GM23338 (cell line): ENCODE data around the gene FES. TPM values are rescaled to one million over a fixed set of nuclear protein-coding genes. Genes with fewer than 3 reads are reported as not detected.

Experiments used
- ATAC-seq: fragments of 200-7000 bp; cut with Tn5 transposase; 3 replicates; pipeline ENCODE4 v1.9.1; 2020
- DNase-seq: peaks from one replicate; pipeline ENCODE4 v3.0.0-alpha.2; 2015; ENCODE audit warnings: low spot score
- H2AFZ ChIP-seq: fragments of 200-600 bp; sonication (generic); 2 replicates; pipeline ENCODE4 v1.8.0; 2016; ENCODE audit warnings: antibody characterized with exemption, mild to moderate bottlenecking, moderate library complexity
- H3F3A ChIP-seq: fragments of 200-600 bp; sonication (generic); replicated peaks from 2 replicates; pipeline ENCODE4 v1.8.0; 2017; ENCODE audit warnings: antibody characterized with exemption, mixed run types, low read depth
- H3K27ac ChIP-seq: fragments of 200-600 bp; sonication (generic); 2 replicates; pipeline ENCODE4 v1.6.1; 2016; ENCODE audit warnings: low read depth
- H3K27me3 ChIP-seq: fragments of 200-600 bp; sonication (generic); 2 replicates; pipeline ENCODE4 v1.8.0; 2016; ENCODE audit warnings: mild to moderate bottlenecking, mixed run types, moderate library complexity; ENCODE audit not compliant: insufficient read depth
- H3K36me3 ChIP-seq: fragments of 200-600 bp; sonication (generic); 2 replicates; pipeline ENCODE4 v1.8.0; 2016; ENCODE audit warnings: mild to moderate bottlenecking; ENCODE audit not compliant: insufficient read depth
- H3K4me1 ChIP-seq: fragments of 200-600 bp; sonication (generic); 2 replicates; pipeline ENCODE4 v1.8.0; 2016; ENCODE audit warnings: mild to moderate bottlenecking, moderate library complexity; ENCODE audit not compliant: insufficient read depth
- H3K4me2 ChIP-seq: fragments of 200-600 bp; sonication (generic); 2 replicates; pipeline ENCODE4 v1.7.1; 2017; ENCODE audit warnings: mixed run types
- H3K4me3 ChIP-seq: fragments of 200-600 bp; sonication (generic); 2 replicates; pipeline ENCODE4 v1.6.1; 2016; ENCODE audit warnings: mixed run types
- H3K79me2 ChIP-seq: fragments of 200-600 bp; sonication (generic); replicated peaks from 2 replicates; pipeline ENCODE4 v1.8.0; 2017; ENCODE audit warnings: mild to moderate bottlenecking; ENCODE audit not compliant: insufficient read depth
- H3K9me2 ChIP-seq: fragments of 200-600 bp; sonication (generic); 2 replicates; pipeline ENCODE4 v1.8.0; 2017; ENCODE audit not compliant: insufficient read depth
- H4K20me1 ChIP-seq: fragments of 200-600 bp; sonication (generic); replicated peaks from 2 replicates; pipeline ENCODE4 v1.8.0; 2017; ENCODE audit warnings: mild to moderate bottlenecking; ENCODE audit not compliant: insufficient read depth
- H3K27ac Mint-ChIP-seq: 2 replicates; pipeline ENCODE4 v1.8.0; 2020; ENCODE audit warnings: inconsistent platforms, mild to moderate bottlenecking, moderate library complexity, mixed read lengths
- H3K27me3 Mint-ChIP-seq: 3 replicates; pipeline ENCODE4 v1.8.0; 2022; ENCODE audit warnings: low read depth, mild to moderate bottlenecking, moderate library complexity, mixed read lengths, inconsistent platforms; ENCODE audit not compliant: insufficient read depth, poor library complexity
- H3K36me3 Mint-ChIP-seq: 3 replicates; pipeline ENCODE4 v1.8.0; 2021; ENCODE audit warnings: low read depth, mild to moderate bottlenecking, inconsistent platforms, moderate library complexity, mixed read lengths
- H3K4me1 Mint-ChIP-seq: 3 replicates; pipeline ENCODE4 v1.8.0; 2020; ENCODE audit warnings: mild to moderate bottlenecking, inconsistent platforms, mixed read lengths
- H3K4me3 Mint-ChIP-seq: 3 replicates; pipeline ENCODE4 v1.8.0; 2021; ENCODE audit warnings: moderate library complexity, mild to moderate bottlenecking, inconsistent platforms, mixed read lengths
- H3K9me3 Mint-ChIP-seq: 3 replicates; pipeline ENCODE4 v1.8.0; 2020; ENCODE audit warnings: moderate library complexity, mild to moderate bottlenecking, inconsistent platforms, mixed read lengths
- CREB1 ChIP-seq: fragments of 250-450 bp; sonication (Bioruptor Pico); IDR thresholded peaks from 2 replicates; pipeline ENCODE4 v1.5.0; 2020; ENCODE audit warnings: low read depth, mild to moderate bottlenecking, moderate library complexity
- CTCF ChIP-seq, 2 experiments: fragments of 200-600 bp in 1 of 2; sonication (generic) in 1 of 2; conservative IDR thresholded peaks; 2 replicates each; pipeline versions ENCODE4 v1.5.1 to v1.6.1; 2016 to 2017; ENCODE audit warnings: antibody characterized with exemption in 2 of 2, low read depth in 2 of 2, mild to moderate bottlenecking in 2 of 2, moderate library complexity in 1 of 2
- EZH2 ChIP-seq: fragments of 200-600 bp; sonication (generic); IDR thresholded peaks from one replicate; pipeline ENCODE4 v1.8.0; 2017; ENCODE audit warnings: antibody characterized with exemption, mild to moderate bottlenecking, low read depth; ENCODE audit not compliant: unreplicated experiment
- JUNB ChIP-seq: IDR thresholded peaks from one replicate; pipeline ENCODE4 v1.6.1; 2016; ENCODE audit warnings: antibody characterized with exemption; ENCODE audit not compliant: unreplicated experiment
- NANOG ChIP-seq: IDR thresholded peaks from 2 replicates; pipeline ENCODE4 v1.6.1; 2016; ENCODE audit warnings: antibody characterized with exemption, borderline replicate concordance
- POLR2AphosphoS5 ChIP-seq: IDR thresholded peaks from 2 replicates; pipeline ENCODE4 v1.6.1; 2016; ENCODE audit warnings: antibody characterized with exemption, low read depth
- REST ChIP-seq: IDR thresholded peaks from one replicate; pipeline ENCODE4 v1.6.1; 2018; ENCODE audit warnings: antibody characterized with exemption; ENCODE audit not compliant: unreplicated experiment
- STAT1 ChIP-seq: IDR thresholded peaks from one replicate; pipeline ENCODE4 v1.6.1; 2016; ENCODE audit warnings: antibody characterized with exemption; ENCODE audit not compliant: unreplicated experiment
- ZNF114 ChIP-seq: fragments of 250-450 bp; sonication (Bioruptor Pico); IDR thresholded peaks from 2 replicates; pipeline ENCODE4 v1.5.0; 2020; ENCODE audit warnings: mild to moderate bottlenecking, moderate library complexity
- ZNF331 ChIP-seq: fragments of 250-450 bp; sonication (Bioruptor Pico); IDR thresholded peaks from 2 replicates; pipeline ENCODE4 v1.5.0; 2020; ENCODE audit warnings: low read depth, mild to moderate bottlenecking, moderate library complexity
- polyA plus RNA-seq: library from polyadenylated mRNA; unstranded; fragments of >200 nt; fragmentation: Nextera tagmentation; extraction: Ambion mirVana; gene quantifications from 2 replicates; pipeline ENCODE4 v1.2.1, GENCODE V29; 2016
- total RNA-seq: library from RNA; depleted of rRNA; stranded (reverse); fragments of >200 nt; shearing (Covaris generic); gene quantifications from 2 replicates; pipeline ENCODE4 v1.2.3, GENCODE V29; 2014

Gene FES
- total and polyA plus RNA-seq, 2 experiments from 2014 or later = 2.7 to 14.4 TPM

GRCh38 chr15:90889736-90890456 lies 5.6 kb downstream of the FES start (continued):
- TF ChIP-seq NANOG (no peak), CTCF (conservative IDR thresholded peaks at IDR 0.05; ENCODE audit: low read depth in 2 of 2) (no peak), ZNF114 (CRISPR knock-in tag) (no peak), REST (no peak), JUNB (no peak), STAT1 (no peak), CREB1 (CRISPR knock-in tag) (no peak), POLR2AphosphoS5 (no peak), EZH2 (no peak)

GRCh38 chr15:90890839-90891238 lies 6.5 kb downstream of the FES start:
- no peak overlapping the region for H3K4me3 Mint-ChIP-seq
- peaks cover 14% of the 10 kb centered on the region for H3K27me3 Mint-ChIP-seq
- H3K4me1 Mint-ChIP-seq = peaks cover 7% of the 10 kb centered on the region; the same call in 2 of the 3 replicates
- no peak overlapping the region for H3K27ac ChIP-seq
- H3K4me2 ChIP-seq = no peak overlapping the region
- H3F3A ChIP-seq = no peaks in the 10 kb centered on the region
- H2AFZ ChIP-seq = no peak overlapping the region
- H3K36me3 Mint-ChIP-seq = peaks cover 6% of the 10 kb centered on the region
- H3K4me1 ChIP-seq = peaks cover under 1% of the 10 kb centered on the region; the same call in 1 of the 2 replicates
- H3K27me3 ChIP-seq = no peaks in the 10 kb centered on the region
- no peaks in the 10 kb centered on the region for H3K36me3 ChIP-seq
- H3K9me3 Mint-ChIP-seq = no peaks in the 10 kb centered on the region
- no peaks in the 10 kb centered on the region for H3K79me2 ChIP-seq
- H3K27ac Mint-ChIP-seq = no peak overlapping the region
- no peak for TF ChIP-seq REST
- TF ChIP-seq ZNF331 (CRISPR knock-in tag) = no peak
- TF ChIP-seq POLR2AphosphoS5 = no peak
- TF ChIP-seq JUNB = no peak
- H3K4me3 ChIP-seq = no peak overlapping the region
- no peak for DNase-seq
- no peaks in the 10 kb centered on the region for H4K20me1 ChIP-seq
- ATAC-seq = no peak
- H3K9me2 ChIP-seq = no peaks in the 10 kb centered on the region
